Measurements from ENCODE around the gene GTPBP3. TPM values are rescaled to one million over a fixed set of nuclear protein-coding genes. Genes with fewer than 3 reads are reported as not detected.

The GTPBP3 gene
- total and polyA plus RNA-seq, 2 of the 13 experiments (the other 11 are each of a cell fraction or from before 2014, with no cell fraction given), result 17.5 to 30.0 TPM

DNA sequence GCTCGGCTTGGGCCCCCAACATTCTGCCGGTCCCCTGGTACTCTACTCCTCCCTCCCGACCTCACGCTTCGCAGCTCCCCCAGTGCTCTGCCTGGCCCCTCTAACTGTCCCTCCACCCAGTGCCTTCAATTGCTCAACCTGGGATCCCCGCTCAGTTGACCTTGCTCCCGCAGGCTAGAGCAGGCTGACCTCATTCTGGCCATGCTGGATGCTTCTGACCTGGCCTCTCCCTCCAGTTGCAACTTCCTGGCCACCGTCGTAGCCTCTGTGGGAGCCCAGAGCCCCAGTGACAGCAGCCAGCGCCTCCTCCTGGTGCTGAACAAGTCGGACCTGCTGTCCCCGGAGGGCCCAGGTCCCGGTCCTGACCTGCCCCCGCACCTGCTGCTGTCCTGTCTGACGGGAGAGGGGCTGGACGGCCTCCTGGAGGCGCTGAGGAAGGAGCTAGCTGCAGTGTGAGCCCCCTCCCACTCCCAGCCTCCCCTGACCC is 3.6 kb downstream of the GTPBP3 start (continued):
- TF ChIP-seq NR2F2 (IDR thresholded peaks at IDR 0.05; ENCODE audit: borderline replicate concordance, low read depth), result no peak; the same call in 1 of the 2 replicates
- TF ChIP-seq ZNF619 (CRISPR knock-in tag; IDR thresholded peaks at IDR 0.05), result peak; percentile 68; the same call in 1 of the 2 replicates
- no peak for TF ChIP-seq TARDBP (CRISPR knock-in tag; IDR thresholded peaks at IDR 0.05)
- no peak for TF ChIP-seq YY1 (IDR thresholded peaks at IDR 0.05; ENCODE audit: insufficient read depth, insufficient replicate concordance, low read depth, low read length)
- no peak for TF ChIP-seq ZSCAN20 (CRISPR knock-in tag; IDR thresholded peaks at IDR 0.05; ENCODE audit: borderline replicate concordance)
- TF ChIP-seq HOXA5 (CRISPR knock-in tag; IDR thresholded peaks at IDR 0.05), result no peak; the same call in 1 of the 2 replicates
- TF ChIP-seq, protein P1, sequence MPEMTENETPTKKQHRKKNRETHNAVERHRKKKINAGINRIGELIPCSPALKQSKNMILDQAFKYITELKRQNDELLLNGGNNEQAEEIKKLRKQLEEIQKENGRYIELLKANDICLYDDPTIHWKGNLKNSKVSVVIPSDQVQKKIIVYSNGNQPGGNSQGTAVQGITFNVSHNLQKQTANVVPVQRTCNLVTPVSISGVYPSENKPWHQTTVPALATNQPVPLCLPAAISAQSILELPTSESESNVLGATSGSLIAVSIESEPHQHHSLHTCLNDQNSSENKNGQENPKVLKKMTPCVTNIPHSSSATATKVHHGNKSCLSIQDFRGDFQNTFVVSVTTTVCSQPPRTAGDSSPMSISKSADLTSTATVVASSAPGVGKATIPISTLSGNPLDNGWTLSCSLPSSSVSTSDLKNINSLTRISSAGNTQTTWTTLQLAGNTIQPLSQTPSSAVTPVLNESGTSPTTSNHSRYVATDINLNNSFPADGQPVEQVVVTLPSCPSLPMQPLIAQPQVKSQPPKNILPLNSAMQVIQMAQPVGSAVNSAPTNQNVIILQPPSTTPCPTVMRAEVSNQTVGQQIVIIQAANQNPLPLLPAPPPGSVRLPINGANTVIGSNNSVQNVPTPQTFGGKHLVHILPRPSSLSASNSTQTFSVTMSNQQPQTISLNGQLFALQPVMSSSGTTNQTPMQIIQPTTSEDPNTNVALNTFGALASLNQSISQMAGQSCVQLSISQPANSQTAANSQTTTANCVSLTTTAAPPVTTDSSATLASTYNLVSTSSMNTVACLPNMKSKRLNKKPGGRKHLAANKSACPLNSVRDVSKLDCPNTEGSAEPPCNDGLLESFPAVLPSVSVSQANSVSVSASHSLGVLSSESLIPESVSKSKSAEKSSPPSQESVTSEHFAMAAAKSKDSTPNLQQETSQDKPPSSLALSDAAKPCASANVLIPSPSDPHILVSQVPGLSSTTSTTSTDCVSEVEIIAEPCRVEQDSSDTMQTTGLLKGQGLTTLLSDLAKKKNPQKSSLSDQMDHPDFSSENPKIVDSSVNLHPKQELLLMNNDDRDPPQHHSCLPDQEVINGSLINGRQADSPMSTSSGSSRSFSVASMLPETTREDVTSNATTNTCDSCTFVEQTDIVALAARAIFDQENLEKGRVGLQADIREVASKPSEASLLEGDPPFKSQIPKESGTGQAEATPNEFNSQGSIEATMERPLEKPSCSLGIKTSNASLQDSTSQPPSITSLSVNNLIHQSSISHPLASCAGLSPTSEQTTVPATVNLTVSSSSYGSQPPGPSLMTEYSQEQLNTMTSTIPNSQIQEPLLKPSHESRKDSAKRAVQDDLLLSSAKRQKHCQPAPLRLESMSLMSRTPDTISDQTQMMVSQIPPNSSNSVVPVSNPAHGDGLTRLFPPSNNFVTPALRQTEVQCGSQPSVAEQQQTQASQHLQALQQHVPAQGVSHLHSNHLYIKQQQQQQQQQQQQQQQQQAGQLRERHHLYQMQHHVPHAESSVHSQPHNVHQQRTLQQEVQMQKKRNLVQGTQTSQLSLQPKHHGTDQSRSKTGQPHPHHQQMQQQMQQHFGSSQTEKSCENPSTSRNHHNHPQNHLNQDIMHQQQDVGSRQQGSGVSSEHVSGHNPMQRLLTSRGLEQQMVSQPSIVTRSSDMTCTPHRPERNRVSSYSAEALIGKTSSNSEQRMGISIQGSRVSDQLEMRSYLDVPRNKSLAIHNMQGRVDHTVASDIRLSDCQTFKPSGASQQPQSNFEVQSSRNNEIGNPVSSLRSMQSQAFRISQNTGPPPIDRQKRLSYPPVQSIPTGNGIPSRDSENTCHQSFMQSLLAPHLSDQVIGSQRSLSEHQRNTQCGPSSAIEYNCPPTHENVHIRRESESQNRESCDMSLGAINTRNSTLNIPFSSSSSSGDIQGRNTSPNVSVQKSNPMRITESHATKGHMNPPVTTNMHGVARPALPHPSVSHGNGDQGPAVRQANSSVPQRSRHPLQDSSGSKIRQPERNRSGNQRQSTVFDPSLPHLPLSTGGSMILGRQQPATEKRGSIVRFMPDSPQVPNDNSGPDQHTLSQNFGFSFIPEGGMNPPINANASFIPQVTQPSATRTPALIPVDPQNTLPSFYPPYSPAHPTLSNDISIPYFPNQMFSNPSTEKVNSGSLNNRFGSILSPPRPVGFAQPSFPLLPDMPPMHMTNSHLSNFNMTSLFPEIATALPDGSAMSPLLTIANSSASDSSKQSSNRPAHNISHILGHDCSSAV (CRISPR knock-in tag; IDR thresholded peaks at IDR 0.05; ENCODE audit: borderline replicate concordance), result no peak
- TF ChIP-seq, protein P2, sequence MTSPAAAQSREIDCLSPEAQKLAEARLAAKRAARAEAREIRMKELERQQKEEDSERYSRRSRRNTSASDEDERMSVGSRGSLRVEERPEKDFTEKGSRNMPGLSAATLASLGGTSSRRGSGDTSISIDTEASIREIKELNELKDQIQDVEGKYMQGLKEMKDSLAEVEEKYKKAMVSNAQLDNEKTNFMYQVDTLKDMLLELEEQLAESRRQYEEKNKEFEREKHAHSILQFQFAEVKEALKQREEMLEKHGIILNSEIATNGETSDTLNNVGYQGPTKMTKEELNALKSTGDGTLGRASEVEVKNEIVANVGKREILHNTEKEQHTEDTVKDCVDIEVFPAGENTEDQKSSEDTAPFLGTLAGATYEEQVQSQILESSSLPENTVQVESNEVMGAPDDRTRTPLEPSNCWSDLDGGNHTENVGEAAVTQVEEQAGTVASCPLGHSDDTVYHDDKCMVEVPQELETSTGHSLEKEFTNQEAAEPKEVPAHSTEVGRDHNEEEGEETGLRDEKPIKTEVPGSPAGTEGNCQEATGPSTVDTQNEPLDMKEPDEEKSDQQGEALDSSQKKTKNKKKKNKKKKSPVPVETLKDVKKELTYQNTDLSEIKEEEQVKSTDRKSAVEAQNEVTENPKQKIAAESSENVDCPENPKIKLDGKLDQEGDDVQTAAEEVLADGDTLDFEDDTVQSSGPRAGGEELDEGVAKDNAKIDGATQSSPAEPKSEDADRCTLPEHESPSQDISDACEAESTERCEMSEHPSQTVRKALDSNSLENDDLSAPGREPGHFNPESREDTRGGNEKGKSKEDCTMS (CRISPR knock-in tag; conservative IDR thresholded peaks at IDR 0.05), result no peak
- TF ChIP-seq, protein P3, sequence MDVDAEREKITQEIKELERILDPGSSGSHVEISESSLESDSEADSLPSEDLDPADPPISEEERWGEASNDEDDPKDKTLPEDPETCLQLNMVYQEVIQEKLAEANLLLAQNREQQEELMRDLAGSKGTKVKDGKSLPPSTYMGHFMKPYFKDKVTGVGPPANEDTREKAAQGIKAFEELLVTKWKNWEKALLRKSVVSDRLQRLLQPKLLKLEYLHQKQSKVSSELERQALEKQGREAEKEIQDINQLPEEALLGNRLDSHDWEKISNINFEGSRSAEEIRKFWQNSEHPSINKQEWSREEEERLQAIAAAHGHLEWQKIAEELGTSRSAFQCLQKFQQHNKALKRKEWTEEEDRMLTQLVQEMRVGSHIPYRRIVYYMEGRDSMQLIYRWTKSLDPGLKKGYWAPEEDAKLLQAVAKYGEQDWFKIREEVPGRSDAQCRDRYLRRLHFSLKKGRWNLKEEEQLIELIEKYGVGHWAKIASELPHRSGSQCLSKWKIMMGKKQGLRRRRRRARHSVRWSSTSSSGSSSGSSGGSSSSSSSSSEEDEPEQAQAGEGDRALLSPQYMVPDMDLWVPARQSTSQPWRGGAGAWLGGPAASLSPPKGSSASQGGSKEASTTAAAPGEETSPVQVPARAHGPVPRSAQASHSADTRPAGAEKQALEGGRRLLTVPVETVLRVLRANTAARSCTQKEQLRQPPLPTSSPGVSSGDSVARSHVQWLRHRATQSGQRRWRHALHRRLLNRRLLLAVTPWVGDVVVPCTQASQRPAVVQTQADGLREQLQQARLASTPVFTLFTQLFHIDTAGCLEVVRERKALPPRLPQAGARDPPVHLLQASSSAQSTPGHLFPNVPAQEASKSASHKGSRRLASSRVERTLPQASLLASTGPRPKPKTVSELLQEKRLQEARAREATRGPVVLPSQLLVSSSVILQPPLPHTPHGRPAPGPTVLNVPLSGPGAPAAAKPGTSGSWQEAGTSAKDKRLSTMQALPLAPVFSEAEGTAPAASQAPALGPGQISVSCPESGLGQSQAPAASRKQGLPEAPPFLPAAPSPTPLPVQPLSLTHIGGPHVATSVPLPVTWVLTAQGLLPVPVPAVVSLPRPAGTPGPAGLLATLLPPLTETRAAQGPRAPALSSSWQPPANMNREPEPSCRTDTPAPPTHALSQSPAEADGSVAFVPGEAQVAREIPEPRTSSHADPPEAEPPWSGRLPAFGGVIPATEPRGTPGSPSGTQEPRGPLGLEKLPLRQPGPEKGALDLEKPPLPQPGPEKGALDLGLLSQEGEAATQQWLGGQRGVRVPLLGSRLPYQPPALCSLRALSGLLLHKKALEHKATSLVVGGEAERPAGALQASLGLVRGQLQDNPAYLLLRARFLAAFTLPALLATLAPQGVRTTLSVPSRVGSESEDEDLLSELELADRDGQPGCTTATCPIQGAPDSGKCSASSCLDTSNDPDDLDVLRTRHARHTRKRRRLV (CRISPR knock-in tag; IDR thresholded peaks at IDR 0.05), result no peak
- TF ChIP-seq ZNF10 (CRISPR knock-in tag; IDR thresholded peaks at IDR 0.05; ENCODE audit: borderline replicate concordance, low read depth), result no peak
- TF ChIP-seq SALL2 (CRISPR knock-in tag; IDR thresholded peaks at IDR 0.05), result peak; percentile 42
- no peak for TF ChIP-seq MIXL1 (CRISPR knock-in tag; IDR thresholded peaks at IDR 0.05)
- no peak for TF ChIP-seq NCOA1 (CRISPR knock-in tag; IDR thresholded peaks at IDR 0.05)
- no peak for TF ChIP-seq MAFK (conservative IDR thresholded peaks at IDR 0.05 in 1 of 2, IDR thresholded peaks at IDR 0.05 in 1 of 2; ENCODE audit: low read length in 2 of 2)
